Right lobe of liver (tissue), 6 donors: ENCODE measurements around the gene CCDC127. TPM values are rescaled to one million over a fixed set of nuclear protein-coding genes. Genes with fewer than 3 reads are reported as not detected.
A peak's percentile ranks its signal among the peaks of the same experiment; 100 is the strongest.

Experiments used
- ATAC-seq, 4 donors: fragments of 200-7000 bp; cut with Tn5 transposase; one replicate each; pipeline ENCODE4 v1.9.1; 2020; ENCODE audit warnings: mild to moderate bottlenecking in 4 of 4, moderate library complexity in 4 of 4
- DNase-seq, 3 donors: peaks; one replicate each; pipeline ENCODE4 v3.0.0-alpha.2; 2020
- H3K27ac ChIP-seq, 3 donors: fragments of 200-600 bp; one replicate each; pipeline ENCODE4 v1.8.0; 2022
- H3K27me3 ChIP-seq, 2 donors: fragments of 200-600 bp; one replicate each; pipeline ENCODE4 v1.8.0; 2022
- H3K36me3 ChIP-seq, 4 donors: fragments of 200-600 bp; sonication (generic) in 1 of 4; one replicate each; pipeline versions ENCODE4 v1.5.1 to v1.8.0; 2017 to 2022; ENCODE audit warnings: control low read depth in 1 of 4
- H3K4me1 ChIP-seq, 4 donors: fragments of 200-600 bp; sonication (generic) in 1 of 4; one replicate each; pipeline versions ENCODE4 v1.5.1 to v1.8.0; 2017 to 2022; ENCODE audit warnings: control low read depth in 1 of 4
- H3K4me3 ChIP-seq, 3 donors: fragments of 200-600 bp; one replicate each; pipeline ENCODE4 v1.8.0; 2022
- H3K9me3 ChIP-seq, 4 donors: fragments of 200-600 bp; sonication (generic) in 1 of 4; one replicate each; pipeline versions ENCODE4 v1.5.1 to v1.8.0; 2017 to 2022; ENCODE audit warnings: control low read depth in 1 of 4
- POLR2A ChIP-seq: fragments of 450-650 bp; IDR thresholded peaks from one replicate; pipeline ENCODE4 v1.6.1; 2017; ENCODE audit warnings: antibody characterized with exemption, mild to moderate bottlenecking
- WGBS: methylation state at CpG from one replicate; pipeline ENCODE4 v1.1.6; 2018; ENCODE audit warnings: low coverage, low lambda C conversion rate; ENCODE audit not compliant: insufficient coverage; ENCODE audit errors: missing lambda C conversion rate; 5-methylcytosine and 5-hydroxymethylcytosine counted together
- intact Hi-C, 2 donors: fragments of 100-400 bp; cut with DNase I; formaldehyde crosslinking; loops; one replicate each; pipeline versions ENCODE4 v1.11.2 to v1.14.1; 2022
- total RNA-seq, 6 experiments: library from RNA; depleted of rRNA in 2 of 6; stranded (reverse); fragments of >200 nt in 2 of 6; fragmentation: NEBNext Ultra II Directional in 3 of 6; extraction: Animal tissue kit (Norgen Biotek cat#: 25700) in 3 of 6; gene quantifications; one replicate each; pipeline versions ENCODE4 v1.1.0 to v1.2.4, GENCODE V29; 2016 to 2023
- TF ChIP-seq, protein P1 (sequence below), 4 donors: fragments of 200-600 bp in 3 of 4; fragments of 450-650 bp in 1 of 4; IDR thresholded peaks; one replicate each; pipeline versions ENCODE4 v1.5.1 to v1.8.0; 2016 to 2022; ENCODE audit warnings: antibody characterized with exemption in 4 of 4, mild to moderate bottlenecking in 2 of 4
- donor health status: DM: no; HTN: yes; CAD: no.
- donor health status: DM: no; HTN: no; CAD: no.
- donor health status: DM: no; HTN: no; CAD: no.
- donor health status: DM: no; HTN: yes; CAD: no.
- donor health status: DM: no; HTN: yes; CAD: no.

The CCDC127 gene
- total RNA-seq, 6 experiments from 2014 or later = 1.2 to 3.6 (median 2.2) TPM

DNA sequence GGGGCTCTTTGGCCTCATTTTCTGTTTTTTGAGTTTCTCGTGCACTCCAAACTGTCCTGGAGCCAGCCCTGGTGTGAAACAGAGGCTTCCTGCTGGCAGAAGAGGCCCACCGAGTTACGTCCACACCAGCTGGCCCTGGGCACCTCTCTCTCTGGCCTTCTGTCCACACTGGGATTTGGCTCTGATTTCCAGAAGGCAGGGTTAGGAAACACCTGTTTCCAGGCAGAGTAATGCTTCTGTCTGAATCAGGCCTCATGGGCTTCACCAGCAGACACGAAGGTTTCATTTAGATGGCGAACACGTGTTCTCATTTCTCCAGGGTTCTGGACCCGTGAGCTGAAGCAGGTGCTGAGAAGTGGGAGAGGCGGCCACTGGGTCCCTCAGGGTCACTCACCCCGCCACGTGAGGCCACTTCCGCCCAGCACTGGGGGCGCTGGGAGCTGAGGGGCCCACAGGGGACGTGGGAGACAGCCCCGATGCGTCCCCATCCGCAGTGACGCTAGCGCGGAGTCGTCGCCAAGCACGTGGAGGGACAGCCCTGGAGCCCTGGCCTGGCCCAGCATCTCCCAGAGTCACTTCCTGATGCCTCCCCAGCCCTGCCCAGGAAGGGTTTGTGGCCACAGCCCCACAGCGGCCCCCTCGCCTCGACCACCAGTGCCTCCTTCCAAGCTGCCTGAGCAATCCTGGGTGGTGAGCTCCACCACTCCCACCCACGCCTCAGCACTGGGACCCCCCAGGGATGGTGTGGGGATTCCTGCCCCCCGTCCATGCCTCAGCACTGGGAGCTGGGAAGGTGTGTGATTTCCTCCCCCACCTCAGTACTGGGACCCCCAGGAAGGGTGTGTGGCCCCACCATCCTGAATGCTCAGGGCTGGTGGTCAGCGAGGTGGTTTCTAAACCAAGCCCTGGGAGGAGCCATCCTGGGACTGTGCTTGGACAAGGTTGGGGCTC, 31.6 kb downstream of the CCDC127 start:
- Histone ChIP-seq H3K4me1 (peaks cover 0 to 6% (median 2%) of the 10 kb centered on the region in 4 donors), H3K4me3 (no peak overlapping the region), H3K27ac (no peak overlapping the region), H3K9me3 (no peaks in the 10 kb centered on the region), H3K36me3 (no peaks in the 10 kb centered on the region), H3K27me3 (no peaks in the 10 kb centered on the region)
- WGBS = 88% methylated on average over 5 of the region's 28 CpGs
- ATAC-seq (no peak), DNase-seq (peak in 1 of 3 donors; percentile 40)
- no peak for TF ChIP-seq POLR2A
- TF ChIP-seq, protein P1, sequence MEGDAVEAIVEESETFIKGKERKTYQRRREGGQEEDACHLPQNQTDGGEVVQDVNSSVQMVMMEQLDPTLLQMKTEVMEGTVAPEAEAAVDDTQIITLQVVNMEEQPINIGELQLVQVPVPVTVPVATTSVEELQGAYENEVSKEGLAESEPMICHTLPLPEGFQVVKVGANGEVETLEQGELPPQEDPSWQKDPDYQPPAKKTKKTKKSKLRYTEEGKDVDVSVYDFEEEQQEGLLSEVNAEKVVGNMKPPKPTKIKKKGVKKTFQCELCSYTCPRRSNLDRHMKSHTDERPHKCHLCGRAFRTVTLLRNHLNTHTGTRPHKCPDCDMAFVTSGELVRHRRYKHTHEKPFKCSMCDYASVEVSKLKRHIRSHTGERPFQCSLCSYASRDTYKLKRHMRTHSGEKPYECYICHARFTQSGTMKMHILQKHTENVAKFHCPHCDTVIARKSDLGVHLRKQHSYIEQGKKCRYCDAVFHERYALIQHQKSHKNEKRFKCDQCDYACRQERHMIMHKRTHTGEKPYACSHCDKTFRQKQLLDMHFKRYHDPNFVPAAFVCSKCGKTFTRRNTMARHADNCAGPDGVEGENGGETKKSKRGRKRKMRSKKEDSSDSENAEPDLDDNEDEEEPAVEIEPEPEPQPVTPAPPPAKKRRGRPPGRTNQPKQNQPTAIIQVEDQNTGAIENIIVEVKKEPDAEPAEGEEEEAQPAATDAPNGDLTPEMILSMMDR (IDR thresholded peaks at IDR 0.05) = no peak
- intact Hi-C loops = no loop called here

DNA sequence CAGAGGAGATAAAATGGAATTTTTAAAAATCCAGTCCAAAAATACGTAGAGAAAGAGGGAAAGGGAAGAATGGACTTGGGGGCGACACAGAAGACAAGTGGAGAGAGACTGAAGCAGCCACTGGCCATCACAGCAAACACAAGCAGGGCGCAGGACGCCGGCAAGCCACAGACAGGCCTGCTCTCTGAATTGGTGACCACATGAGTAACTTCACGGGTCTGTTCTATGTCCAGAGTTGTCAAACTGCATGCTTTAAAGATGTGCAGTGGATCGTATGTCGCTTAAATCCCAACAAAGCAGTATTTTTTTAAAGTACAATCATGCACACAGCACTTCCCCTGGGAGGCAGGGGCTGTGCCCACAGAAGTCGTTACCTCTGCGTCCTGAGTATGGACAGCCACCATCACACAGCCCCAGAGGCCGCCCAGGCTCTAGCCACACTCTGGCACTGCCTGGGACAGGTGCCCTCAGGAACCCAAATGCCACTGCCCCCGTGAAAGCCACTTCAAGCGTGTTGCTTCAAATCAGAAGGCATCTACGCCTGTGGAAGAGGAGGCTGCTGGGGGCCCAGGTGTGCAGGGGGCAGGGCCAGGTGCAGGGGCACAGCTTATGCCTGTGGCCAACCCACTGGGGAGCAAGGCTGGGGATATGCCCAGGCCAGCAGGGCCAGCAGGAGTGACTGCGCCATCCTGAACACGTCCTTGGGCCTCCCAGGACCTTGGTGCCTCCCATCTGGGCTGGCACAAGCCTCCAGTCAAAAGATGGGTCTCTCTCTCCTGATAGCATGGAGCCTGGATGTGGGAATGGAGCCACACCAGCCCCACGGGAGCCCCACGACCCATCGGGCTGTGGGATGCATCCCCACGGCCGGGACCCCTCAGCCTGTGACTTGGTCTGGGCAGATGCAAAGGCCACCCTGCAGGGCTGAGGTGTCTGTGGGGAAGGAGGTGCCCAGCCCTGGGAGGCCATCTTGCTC, 32.6 kb downstream of the CCDC127 start:
- TF ChIP-seq, protein P1 (IDR thresholded peaks at IDR 0.05) = no peak
- TF ChIP-seq POLR2A = no peak
- no peaks in the 10 kb centered on the region for H3K9me3 ChIP-seq
- H3K27me3 ChIP-seq = no peaks in the 10 kb centered on the region
- no peaks in the 10 kb centered on the region for H3K36me3 ChIP-seq
- H3K27ac ChIP-seq = no peak overlapping the region
- ATAC-seq (no peak), DNase-seq (peak in 2 of 3 donors; percentile 27 to 31)
- no peaks in the 10 kb centered on the region for H3K4me1 ChIP-seq
- intact Hi-C loops = no loop called here
- H3K4me3 ChIP-seq = no peak overlapping the region
- 67% methylated on average over 5 of the region's 21 CpGs for WGBS

DNA sequence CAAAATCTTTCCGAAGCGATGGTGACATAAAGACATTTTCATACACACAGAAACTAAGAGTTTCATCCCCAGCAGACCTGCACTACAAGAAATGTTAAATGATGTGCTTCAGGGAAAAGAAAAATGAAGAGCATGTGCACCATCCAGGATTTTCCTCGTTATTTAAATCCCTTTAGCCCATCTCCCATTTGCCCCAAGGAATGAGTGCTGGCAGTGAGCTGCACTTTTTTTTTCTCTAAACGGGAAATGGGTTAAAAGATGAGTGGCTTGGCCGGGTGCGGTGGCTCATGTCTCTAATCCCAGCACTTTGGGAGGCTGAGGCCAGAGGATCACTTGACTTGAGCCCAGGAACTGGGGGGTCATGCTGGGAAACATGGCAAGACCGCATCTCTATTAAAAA, 33.5 kb downstream of the CCDC127 start:
- intact Hi-C loops = no loop called here
- no peak overlapping the region for H3K4me3 ChIP-seq
- no peak for ATAC-seq
- H3K27me3 ChIP-seq = no peaks in the 10 kb centered on the region
- H3K4me1 ChIP-seq = no peaks in the 10 kb centered on the region
- no peaks in the 10 kb centered on the region for H3K9me3 ChIP-seq
- TF ChIP-seq POLR2A = no peak
- TF ChIP-seq, protein P1 (IDR thresholded peaks at IDR 0.05) = no peak
- H3K27ac ChIP-seq = no peak overlapping the region
- H3K36me3 ChIP-seq = no peaks in the 10 kb centered on the region
- DNase-seq = no peak
- 67% methylated on average over 5 of the region's 7 CpGs for WGBS

DNA sequence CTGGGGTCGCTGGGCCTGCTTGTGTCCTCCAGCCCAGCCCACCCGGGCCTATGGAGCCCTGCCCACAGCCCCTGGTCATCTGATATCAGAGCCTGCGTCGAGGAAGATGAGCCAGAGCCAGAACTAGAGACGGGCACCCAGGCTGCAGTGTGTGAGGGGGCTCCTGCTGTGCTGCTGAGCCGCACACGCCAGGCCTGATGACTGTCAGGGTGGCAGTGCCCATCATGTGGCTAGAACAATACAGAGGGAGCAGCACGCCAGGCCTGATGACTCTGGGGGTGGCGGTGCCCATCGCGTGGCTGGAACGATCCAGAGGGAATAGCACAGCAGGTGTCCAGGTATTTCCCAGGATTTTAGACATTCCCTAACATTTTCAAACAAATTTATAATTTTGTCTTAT, 35.8 kb downstream of the CCDC127 start:
- no peaks in the 10 kb centered on the region for H3K27me3 ChIP-seq
- ATAC-seq = no peak
- H3K27ac ChIP-seq = no peak overlapping the region
- no peaks in the 10 kb centered on the region for H3K4me1 ChIP-seq
- no peaks in the 10 kb centered on the region for H3K36me3 ChIP-seq
- no peaks in the 10 kb centered on the region for H3K9me3 ChIP-seq
- no peak overlapping the region for H3K4me3 ChIP-seq
- intact Hi-C loops = no loop called here
- 80% methylated on average over 2 of the region's 12 CpGs for WGBS
- TF ChIP-seq, protein P1 (IDR thresholded peaks at IDR 0.05) = no peak
- TF ChIP-seq POLR2A = no peak
- no peak for DNase-seq
